GM21390 (cell line): ENCODE measurements around the gene HAGH.

Experiments used
- ATAC-seq: cut with Tn5 transposase; IDR thresholded peaks from one replicate; pipeline ENCODE4 v1.9.1; 2021; ENCODE audit not compliant: unreplicated experiment

HAGH gene

GRCh38 chr16:1775846-1776671 lies 50.6 kb downstream of the HAGH start:
- no peak for ATAC-seq

DNA sequence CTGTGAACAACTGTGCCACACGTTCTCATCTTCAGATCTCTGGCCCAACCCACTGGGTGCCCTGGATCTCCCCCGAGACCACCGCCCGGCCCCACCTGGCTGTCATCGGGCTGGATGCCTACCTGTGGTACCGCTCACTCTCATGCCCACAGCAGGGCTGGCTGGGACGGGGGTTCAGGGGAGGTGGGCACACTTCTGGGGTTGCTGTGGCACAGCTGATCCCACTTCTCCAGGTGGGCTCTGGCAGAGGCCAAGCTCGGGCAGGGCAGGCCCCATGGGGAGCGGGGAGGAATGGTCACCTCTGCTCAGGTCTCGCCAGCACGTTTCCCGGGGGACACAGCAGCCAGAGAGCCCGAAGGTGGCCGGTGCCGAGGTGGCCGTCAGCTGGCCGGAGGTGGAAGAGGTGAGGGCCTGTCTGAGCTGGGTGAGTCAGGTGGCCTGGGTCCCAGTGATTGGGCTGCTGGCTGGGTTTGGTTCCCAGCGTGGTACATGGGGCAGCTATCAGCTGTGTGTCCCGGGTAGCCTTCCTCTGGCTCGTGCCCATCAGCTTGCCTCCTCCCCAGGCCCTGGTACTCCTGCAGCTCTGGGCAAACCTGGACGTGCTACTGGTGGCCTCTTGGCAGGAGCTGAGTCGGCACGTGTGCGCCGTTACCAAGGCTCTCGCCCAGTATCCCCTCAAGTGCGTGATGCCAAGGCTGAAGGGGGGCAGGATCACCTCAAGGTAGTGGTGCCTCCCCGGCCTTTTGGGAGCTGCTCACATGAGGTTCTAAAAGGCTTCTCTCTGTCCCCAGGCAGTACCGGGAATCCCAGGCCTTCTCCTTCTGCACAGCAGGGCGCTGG lies 51.4 kb downstream of the HAGH start:
- ATAC-seq, result no peak

GRCh38 chr16:1774448-1774780 lies 52.2 kb downstream of the HAGH start:
- ATAC-seq, result no peak

GRCh38 chr16:1773703-1774447 lies 52.8 kb downstream of the HAGH start:
- no peak for ATAC-seq

DNA sequence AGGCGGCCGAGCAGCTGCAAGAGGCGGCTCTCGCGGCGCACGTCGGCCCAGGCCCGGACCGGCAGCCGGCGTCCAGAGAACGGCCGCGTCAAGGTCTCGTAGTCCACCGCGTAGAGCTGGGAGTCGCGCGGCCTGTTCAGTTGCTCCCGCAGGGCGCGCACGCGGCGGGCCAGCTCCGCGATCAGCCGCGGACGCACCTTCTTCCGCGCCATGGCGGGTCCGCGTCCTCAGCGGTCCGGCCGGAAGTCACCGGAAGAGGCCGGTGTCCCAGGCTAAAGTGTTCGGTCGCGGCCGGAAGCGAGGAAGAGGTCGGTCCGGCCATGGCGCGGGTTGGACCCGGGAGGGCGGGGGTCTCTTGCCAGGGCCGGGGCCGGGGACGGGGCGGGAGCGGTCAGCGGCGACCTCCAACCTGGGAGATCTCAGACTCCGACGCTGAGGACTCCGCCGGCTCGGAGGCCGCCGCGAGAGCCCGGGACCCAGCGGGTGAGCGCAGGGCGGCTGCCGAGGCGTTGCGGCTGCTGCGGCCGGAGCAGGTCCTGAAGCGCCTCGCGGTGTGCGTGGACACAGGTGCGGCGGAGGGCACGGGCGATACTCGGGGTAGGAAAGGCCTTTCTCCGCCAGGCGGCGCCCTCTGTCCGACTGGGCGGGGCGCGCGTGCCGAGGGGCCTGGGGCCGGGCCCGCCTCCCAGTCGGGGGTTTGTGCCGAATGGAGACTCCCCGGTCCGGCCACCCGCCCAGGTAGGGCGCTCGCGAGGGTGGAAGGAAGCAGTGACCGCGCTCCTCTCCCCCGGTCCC lies 53.5 kb downstream of the HAGH start, which contains the start of gene MRPS34:
MRPS34 (minus strand) TSS at position 227 of the 795 bp plus-strand sequence; CDS start at position 212, 15 bp downstream.
- no peak for ATAC-seq

- ATAC-seq, result no peak
Observed at GRCh38 chr16:1772362-1772907, 54.2 kb downstream of the HAGH start, which contains the start of gene EME2. Gene EME2 (plus strand): TSS chr16:1772810. CDS start chr16:1773228, 418 bp downstream.

- ATAC-seq, result no peak
Observed at GRCh38 chr16:1771864-1772361, 54.7 kb downstream of the HAGH start.

DNA sequence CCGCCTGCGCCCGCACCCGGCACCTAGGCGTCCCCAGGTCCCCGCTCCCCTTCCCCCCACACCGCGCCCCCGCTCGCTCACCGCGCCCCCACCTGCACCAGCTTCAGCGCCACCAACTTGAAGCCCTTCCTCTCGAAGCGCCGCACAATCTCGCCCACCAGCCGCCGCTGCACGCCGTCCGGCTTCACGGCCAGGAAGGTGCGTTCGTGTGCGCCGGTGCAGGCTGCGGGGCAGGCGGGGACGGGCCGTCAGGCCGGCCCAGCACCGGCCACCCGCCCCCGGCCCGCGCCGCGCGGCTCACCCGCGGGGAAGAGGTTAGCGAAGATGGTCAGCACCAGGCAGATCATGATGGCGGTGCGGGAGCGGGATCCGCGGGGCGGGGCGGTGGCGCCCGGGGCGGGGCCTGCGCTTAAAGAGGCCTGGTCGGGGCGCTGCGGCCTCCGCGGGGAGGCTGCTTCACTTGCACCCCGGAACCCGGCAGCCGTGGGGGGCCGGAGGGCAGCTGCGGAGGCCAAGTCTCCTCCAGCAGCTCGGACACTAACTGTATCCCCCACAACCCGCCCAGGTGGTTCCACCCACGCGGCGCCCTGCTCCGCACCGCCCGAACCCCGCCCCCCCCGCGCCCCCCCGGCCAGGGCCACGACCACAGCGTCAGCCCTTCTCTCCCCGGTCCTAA lies 55.3 kb downstream of the HAGH start, which contains the start of gene NME3:
NME3 (minus strand) TSS at position 356 of the 676 bp plus-strand sequence; CDS start at position 347, 9 bp downstream.
- no peak for ATAC-seq

GRCh38 chr16:1770328-1771187 lies 56.1 kb downstream of the HAGH start:
- no peak for ATAC-seq

DNA sequence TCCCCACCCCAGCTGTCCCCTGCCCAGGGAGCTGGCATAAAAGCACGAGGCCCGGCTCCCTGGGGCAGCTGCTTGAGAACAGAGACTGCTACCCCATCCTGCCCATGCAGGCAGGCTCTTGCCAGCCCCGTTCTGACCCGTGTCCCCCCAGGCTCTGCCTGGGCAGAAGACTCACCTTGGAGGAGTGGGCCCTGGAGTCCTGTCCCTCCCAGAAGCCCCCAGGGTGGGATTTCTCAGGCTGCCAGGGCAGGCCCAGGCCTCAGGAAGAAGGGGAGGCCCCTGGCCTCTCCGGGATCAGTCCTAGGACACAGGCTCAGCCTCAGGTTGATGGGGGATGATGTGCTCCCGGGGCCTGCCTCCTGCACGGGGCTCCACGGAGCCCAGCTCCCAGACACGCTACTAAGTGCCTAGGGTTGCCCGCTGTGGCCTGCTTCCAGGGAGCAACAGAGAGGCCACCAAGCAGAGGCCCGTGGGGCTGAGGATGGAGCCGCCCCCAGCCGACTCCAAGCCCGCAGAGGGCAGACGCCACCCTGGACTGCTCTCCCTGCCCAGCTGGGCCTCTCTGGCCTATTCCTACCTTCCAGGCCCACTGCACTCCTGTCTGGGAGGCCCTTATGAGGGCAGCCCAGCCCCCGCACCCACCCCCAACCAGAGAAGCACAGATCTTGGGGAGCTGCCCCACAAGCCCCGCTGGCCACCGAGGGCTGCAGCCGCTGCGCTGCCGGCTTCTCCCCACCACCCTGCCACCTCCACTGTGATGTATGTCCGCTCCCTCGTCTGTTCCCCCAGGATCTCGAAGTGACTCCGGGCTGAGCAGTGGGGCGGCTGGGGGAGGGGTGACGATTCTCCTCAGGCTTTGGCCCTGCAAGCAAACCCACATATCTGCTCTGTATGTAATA lies 57.0 kb downstream of the HAGH start:
- no peak for ATAC-seq

- ATAC-seq, result no peak
Observed at GRCh38 chr16:1768767-1769401, 57.7 kb downstream of the HAGH start.

GRCh38 chr16:1768061-1768766 lies 58.4 kb downstream of the HAGH start:
- no peak for ATAC-seq

DNA sequence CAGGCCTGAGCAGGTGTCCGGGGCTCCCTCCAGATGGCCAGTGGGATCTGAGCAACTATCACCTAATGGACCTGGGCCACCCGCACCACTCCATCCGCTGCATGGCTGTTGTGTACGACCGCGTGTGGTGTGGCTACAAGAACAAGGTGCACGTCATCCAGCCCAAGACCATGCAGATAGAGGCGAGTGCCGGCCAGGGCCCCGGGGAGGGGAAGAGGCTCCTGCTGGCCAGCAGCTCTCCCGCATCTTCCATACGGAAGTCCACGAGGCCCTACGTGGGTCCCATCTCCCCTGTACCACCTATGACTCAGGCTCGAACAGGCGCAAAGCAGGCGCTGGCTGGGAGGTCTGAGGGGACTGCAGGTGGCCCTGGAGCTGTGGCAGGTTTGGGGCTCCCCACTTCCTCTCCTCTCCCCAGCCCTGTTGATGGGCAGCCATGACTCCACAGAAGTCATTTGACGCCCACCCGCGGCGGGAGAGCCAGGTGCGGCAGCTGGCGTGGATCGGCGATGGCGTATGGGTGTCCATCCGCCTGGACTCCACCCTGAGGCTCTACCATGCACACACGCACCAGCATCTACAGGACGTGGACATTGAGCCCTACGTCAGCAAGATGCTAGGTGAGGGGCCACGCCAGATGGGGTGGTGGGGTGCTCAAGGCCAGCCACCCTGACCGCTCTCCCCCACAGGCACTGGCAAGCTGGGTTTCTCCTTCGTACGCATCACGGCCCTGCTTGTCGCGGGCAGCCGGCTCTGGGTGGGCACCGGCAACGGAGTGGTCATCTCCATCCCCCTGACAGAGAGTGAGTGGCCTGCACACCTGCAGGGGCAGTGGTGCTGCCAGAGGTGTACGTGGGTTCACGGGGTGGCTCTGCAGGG lies 59.3 kb downstream of the HAGH start:
- ATAC-seq, result no peak

GRCh38 chr16:1766701-1767100 lies 59.9 kb downstream of the HAGH start:
- ATAC-seq, result no peak

DNA sequence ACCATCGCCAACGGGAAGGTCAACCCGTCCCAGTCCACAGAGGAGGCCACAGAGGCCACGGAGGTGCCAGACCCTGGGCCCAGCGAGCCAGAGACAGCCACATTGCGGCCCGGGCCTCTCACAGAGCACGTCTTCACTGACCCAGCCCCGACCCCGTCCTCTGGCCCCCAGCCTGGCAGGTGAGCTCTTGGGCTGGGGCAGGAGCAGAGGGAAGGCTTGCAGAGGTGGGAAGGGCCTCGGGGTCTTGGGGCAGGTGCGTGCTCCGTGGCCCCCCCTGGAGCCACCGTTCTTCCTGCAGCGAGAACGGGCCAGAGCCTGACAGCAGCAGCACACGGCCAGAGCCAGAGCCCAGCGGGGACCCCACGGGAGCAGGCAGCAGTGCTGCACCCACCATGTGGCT lies 60.4 kb downstream of the HAGH start:
- ATAC-seq, result no peak
